MCF 10A (cell line): ENCODE data around the gene XKR7. TPM values are rescaled to one million over a fixed set of nuclear protein-coding genes. Genes with fewer than 3 reads are reported as not detected.
"Not testable (repeated sequence)": the region's sequence is repeated elsewhere in the genome, so short reads cannot be mapped to it uniquely, and the experiment has no call there.

Source experiments
- BruUV-seq: library from RNA; stranded (reverse); fragments of 400-500 nt; replicated peaks from 2 replicates; lab custom pipeline; 2021; lab: Mats Ljungman, UMichigan
- CTCF ChIA-PET: fragments of 300-600 bp; sonication (Branson Sonifier 250); formaldehyde crosslinking; extraction: SDS; loops from one replicate; lab custom pipeline; 2021; ENCODE audit warnings: antibody characterized with exemption, inconsistent platforms; lab: Yijun Ruan, JAX
- POLR2A ChIA-PET: fragments of 300-600, 350-650 bp; sonication (Branson Sonifier 250); formaldehyde crosslinking; extraction: SDS; loops from one replicate; lab custom pipeline; 2020; ENCODE audit warnings: antibody characterized with exemption, inconsistent platforms; lab: Yijun Ruan, JAX
- DNase-seq: peaks from one replicate; pipeline ENCODE4 v3.0.0-alpha.2; 2018; ENCODE audit not compliant: unreplicated experiment
- H3K27ac Mint-ChIP-seq: one replicate; pipeline ENCODE4 v1.8.0; 2022; ENCODE audit warnings: mild to moderate bottlenecking, low read depth, mixed read lengths; ENCODE audit not compliant: unreplicated experiment
- H3K27me3 Mint-ChIP-seq: one replicate; pipeline ENCODE4 v1.8.0; 2022; ENCODE audit warnings: mixed read lengths; ENCODE audit not compliant: insufficient read depth, unreplicated experiment
- H3K36me3 Mint-ChIP-seq: one replicate; pipeline ENCODE4 v1.8.0; 2022; ENCODE audit warnings: mild to moderate bottlenecking, moderate library complexity, mixed read lengths; ENCODE audit not compliant: insufficient read depth, unreplicated experiment
- H3K4me1 Mint-ChIP-seq: one replicate; pipeline ENCODE4 v1.8.0; 2022; ENCODE audit warnings: mixed read lengths; ENCODE audit not compliant: insufficient read depth, unreplicated experiment
- H3K4me3 Mint-ChIP-seq: one replicate; pipeline ENCODE4 v1.8.0; 2022; ENCODE audit warnings: mild to moderate bottlenecking, moderate library complexity, mixed read lengths; ENCODE audit not compliant: unreplicated experiment
- H3K9me3 Mint-ChIP-seq: one replicate; pipeline ENCODE4 v1.8.0; 2022; ENCODE audit warnings: mixed read lengths; ENCODE audit not compliant: unreplicated experiment
- intact Hi-C: fragments of 100-400 bp; cut with micrococcal nuclease; formaldehyde crosslinking; loops from 2 replicates; pipeline ENCODE4 v1.14.1; 2022
- total RNA-seq: library from RNA; stranded (reverse); gene quantifications from 2 replicates; pipeline ENCODE4 v1.2.3, GENCODE V29; 2022
- TF ChIP-seq, protein P1 (sequence below): fragments of 200-600 bp; IDR thresholded peaks from one replicate; pipeline ENCODE4 v1.8.0; 2022; ENCODE audit warnings: antibody characterized with exemption, mild to moderate bottlenecking; ENCODE audit not compliant: unreplicated experiment

Gene XKR7
- total RNA-seq, 1 experiment from 2014 or later: not detected

DNA sequence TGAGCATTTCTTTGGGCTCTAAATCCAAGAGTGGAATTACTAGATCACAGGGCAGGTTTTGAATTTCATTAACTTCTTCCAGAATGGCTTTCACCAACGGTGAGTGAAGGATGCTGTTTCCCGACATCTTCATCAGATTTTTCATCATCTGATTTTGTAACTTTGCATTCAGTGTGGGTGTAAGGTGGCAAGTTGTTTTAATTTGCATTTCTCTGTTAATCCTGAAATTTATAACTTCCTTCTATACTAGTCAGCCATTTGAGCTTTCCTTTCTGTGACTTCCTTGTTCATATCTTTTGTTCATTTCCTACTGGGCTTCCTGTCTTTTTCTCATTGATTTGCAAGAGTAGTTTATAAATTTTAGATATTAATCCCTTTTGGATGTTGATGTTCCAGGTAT, 65.4 kb downstream of the XKR7 start:
- DNase-seq: no peak
- H3K4me1 Mint-ChIP-seq: peaks cover 15% of the 10 kb centered on the region
- POLR2A ChIA-PET: no interaction called here
- no peak overlapping the region for H3K4me3 Mint-ChIP-seq
- CTCF ChIA-PET: interaction anchor here (0.6 to 12.2 kb wide), 5 partner anchors 13 to 211 kb away, joined by 3 to 180 read pairs (median 3); no protein-coding TSS in a partner anchor
- no peaks in the 10 kb centered on the region for H3K9me3 Mint-ChIP-seq
- TF ChIP-seq, protein P1, sequence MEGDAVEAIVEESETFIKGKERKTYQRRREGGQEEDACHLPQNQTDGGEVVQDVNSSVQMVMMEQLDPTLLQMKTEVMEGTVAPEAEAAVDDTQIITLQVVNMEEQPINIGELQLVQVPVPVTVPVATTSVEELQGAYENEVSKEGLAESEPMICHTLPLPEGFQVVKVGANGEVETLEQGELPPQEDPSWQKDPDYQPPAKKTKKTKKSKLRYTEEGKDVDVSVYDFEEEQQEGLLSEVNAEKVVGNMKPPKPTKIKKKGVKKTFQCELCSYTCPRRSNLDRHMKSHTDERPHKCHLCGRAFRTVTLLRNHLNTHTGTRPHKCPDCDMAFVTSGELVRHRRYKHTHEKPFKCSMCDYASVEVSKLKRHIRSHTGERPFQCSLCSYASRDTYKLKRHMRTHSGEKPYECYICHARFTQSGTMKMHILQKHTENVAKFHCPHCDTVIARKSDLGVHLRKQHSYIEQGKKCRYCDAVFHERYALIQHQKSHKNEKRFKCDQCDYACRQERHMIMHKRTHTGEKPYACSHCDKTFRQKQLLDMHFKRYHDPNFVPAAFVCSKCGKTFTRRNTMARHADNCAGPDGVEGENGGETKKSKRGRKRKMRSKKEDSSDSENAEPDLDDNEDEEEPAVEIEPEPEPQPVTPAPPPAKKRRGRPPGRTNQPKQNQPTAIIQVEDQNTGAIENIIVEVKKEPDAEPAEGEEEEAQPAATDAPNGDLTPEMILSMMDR: no peak
- intact Hi-C loops: loop anchor here (5.0 kb wide), 3 partner anchors 81 to 619 kb away; partner anchors contain the start of genes PDRG1, PLAGL2 and POFUT1
- H3K27ac Mint-ChIP-seq: no peak overlapping the region
- H3K36me3 Mint-ChIP-seq: no peaks in the 10 kb centered on the region
- H3K27me3 Mint-ChIP-seq: peaks cover 50% of the 10 kb centered on the region
- no TSS peak for BruUV-seq

DNA sequence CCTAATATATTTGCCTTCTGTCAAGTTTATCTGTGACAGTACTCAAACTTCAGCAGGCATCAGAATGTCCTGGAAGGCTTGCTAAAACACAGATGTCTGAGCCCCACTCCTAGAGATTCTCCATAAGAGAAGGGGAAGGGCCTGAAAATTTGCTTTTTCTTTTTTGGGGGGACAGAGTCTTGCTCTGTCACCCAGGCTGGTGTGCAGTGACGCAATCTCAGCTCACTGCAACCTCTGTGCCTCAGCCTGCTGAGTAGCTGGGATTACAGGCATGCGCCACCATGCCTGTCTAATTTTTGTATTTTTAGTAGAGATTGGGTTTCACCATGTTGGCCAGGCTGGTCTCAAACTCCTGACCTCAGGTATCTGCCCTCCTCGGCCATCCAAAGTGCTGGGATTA, 65.8 kb downstream of the XKR7 start:
- DNase-seq, POLR2A ChIA-PET, H3K36me3 Mint-ChIP-seq, BruUV-seq, H3K9me3 Mint-ChIP-seq, H3K27ac Mint-ChIP-seq, H3K4me3 Mint-ChIP-seq: not testable (repeated sequence)
- intact Hi-C loops: loop anchor here (2.0 to 5.0 kb wide), 4 partner anchors 59 to 619 kb away; partner anchors contain the start of genes PDRG1, PLAGL2 and POFUT1
- CTCF ChIA-PET: interaction anchor here (0.6 to 12.2 kb wide), 7 partner anchors 10 to 212 kb away, joined by 3 to 180 read pairs (median 4); no protein-coding TSS in a partner anchor
- Mint-ChIP-seq H3K27me3 (peaks cover 50% of the 10 kb centered on the region), H3K4me1 (peaks cover 15% of the 10 kb centered on the region)

DNA sequence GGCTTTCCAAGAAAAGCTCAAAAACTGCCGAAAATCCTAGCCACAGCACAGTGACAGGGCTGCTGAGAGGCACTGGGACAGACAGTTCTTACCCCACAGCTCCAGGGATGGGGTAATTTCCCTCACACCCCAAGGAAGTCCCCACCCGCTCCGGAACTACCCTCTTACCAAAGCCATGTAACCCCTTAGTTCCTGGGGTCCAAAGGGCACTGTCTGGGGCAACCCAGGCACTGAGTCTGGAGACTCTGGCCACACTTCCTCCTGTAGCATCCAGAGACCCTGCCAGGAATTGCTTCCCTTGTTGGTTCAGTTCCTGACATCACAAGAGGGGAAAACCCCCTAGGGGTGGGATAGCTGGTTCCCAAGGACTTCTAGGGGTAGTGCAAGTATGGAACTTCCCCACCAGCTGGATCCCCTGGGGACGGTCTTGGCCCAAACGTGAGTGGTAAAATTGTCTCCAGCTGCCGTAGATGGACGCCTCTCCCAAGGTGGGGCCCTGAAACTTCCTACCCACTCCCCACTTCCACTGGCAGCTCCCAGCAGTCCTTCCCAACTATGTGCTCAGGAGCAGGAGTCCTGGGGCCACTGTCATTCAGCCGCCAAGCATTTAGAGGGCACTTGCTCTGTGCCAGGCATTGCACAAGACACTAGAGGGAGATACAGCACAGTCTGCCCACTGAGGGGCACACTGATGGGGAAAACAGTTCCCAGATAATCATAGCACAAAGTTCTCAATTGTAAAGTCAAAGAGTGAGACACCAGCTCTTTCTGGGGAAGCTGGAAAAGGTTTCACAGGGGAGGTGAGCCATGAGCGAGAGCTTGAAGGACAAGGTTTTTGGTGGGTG, 66.9 kb downstream of the XKR7 start:
- no peaks in the 10 kb centered on the region for H3K9me3 Mint-ChIP-seq
- peaks cover 15% of the 10 kb centered on the region for H3K4me1 Mint-ChIP-seq
- H3K4me3 Mint-ChIP-seq: no peak overlapping the region
- ChIA-PET CTCF (interaction anchor here (0.6 to 12.2 kb wide), 16 partner anchors 9 to 472 kb away, joined by 3 to 180 read pairs (median 4); no protein-coding TSS in a partner anchor), POLR2A (no interaction called here)
- intact Hi-C loops: loop anchor here (2.0 to 5.0 kb wide), 4 partner anchors 58 to 617 kb away; partner anchors contain the start of genes PDRG1, PLAGL2 and POFUT1
- peaks cover 57% of the 10 kb centered on the region for H3K27me3 Mint-ChIP-seq
- TF ChIP-seq, protein P1: peak; percentile 10
- H3K27ac Mint-ChIP-seq: no peak overlapping the region
- no peaks in the 10 kb centered on the region for H3K36me3 Mint-ChIP-seq
- BruUV-seq: no TSS peak
- DNase-seq: peak; percentile 16

DNA sequence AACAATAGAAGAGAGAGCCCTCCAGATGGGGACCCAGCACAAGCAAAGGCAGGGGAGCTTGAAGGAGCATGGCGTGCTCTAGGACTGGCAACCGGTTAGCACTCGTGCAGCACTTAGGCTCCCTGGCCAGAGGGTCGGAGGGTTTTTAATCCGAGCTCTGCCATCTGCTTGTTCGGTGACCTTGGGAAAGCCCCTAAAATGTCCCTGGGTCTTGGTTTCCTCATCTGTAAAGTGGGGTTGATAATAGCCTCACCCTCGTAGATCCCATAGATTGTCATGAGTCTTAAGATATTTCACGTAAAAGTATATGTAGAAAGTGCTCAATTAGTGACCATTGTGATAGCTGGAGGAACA, 67.5 kb downstream of the XKR7 start:
- POLR2A ChIA-PET: no interaction called here
- TF ChIP-seq, protein P1: no peak
- CTCF ChIA-PET: interaction anchor here (1.1 to 12.2 kb wide), 11 partner anchors 18 to 473 kb away, joined by 3 to 180 read pairs (median 4); no protein-coding TSS in a partner anchor
- no TSS peak for BruUV-seq
- Mint-ChIP-seq H3K36me3 (no peaks in the 10 kb centered on the region), H3K4me3 (no peak overlapping the region), H3K27me3 (peaks cover 63% of the 10 kb centered on the region), H3K4me1 (peaks cover 15% of the 10 kb centered on the region), H3K9me3 (no peaks in the 10 kb centered on the region), H3K27ac (no peak overlapping the region)
- DNase-seq: no peak
- intact Hi-C loops: loop anchor here (2.0 kb wide), 1 partner anchor 57 kb away; no protein-coding TSS in a partner anchor
